IMR-90 (cell line): ENCODE results near the gene KRTAP5-5. TPM values are rescaled to one million over a fixed set of nuclear protein-coding genes. Genes with fewer than 3 reads are reported as not detected.

ENCODE experiments used
- ATAC-seq: fragments of 200-7000 bp; cut with Tn5 transposase; 2 replicates; pipeline ENCODE4 v1.9.1; 2020; ENCODE audit warnings: low read depth, mild to moderate bottlenecking, moderate library complexity
- BruUV-seq: library from RNA; stranded (reverse); fragments of 400-500 nt; replicated peaks from 2 replicates; lab custom pipeline; 2021; lab: Mats Ljungman, UMichigan
- CTCF ChIA-PET: fragments of 300-600 bp; formaldehyde crosslinking; extraction: SDS; loops from one replicate; lab custom pipeline; 2021; ENCODE audit warnings: antibody characterized with exemption; lab: Yijun Ruan, JAX
- POLR2A ChIA-PET: fragments of 300-600 bp; sonication (Branson Sonifier 250); formaldehyde crosslinking; loops from one replicate; lab custom pipeline; 2022; ENCODE audit warnings: antibody characterized with exemption; ENCODE audit not compliant: unreplicated experiment; lab: Charles Lee
- DNase-seq: peaks from one replicate; pipeline ENCODE4 v3.0.0; 2013
- H2AFZ ChIP-seq: replicated peaks from 2 replicates; pipeline ENCODE3; 2013; ENCODE audit warnings: low read length, mild to moderate bottlenecking; ENCODE audit not compliant: poor library complexity
- H2AK5ac ChIP-seq: 2 replicates; pipeline ENCODE4 v1.6.1; 2013; ENCODE audit warnings: low read depth, low read length, inconsistent platforms
- H2AK9ac ChIP-seq: replicated peaks from 2 replicates; pipeline ENCODE3; 2013; ENCODE audit warnings: mild to moderate bottlenecking, low read depth, low read length, moderate library complexity; ENCODE audit not compliant: poor library complexity
- H2BK120ac ChIP-seq: 2 replicates; pipeline ENCODE4 v1.6.1; 2013; ENCODE audit warnings: low read depth, low read length, inconsistent platforms
- H2BK15ac ChIP-seq: 3 replicates; pipeline ENCODE4 v1.6.1; 2013; ENCODE audit warnings: low read depth, low read length, inconsistent platforms
- H2BK20ac ChIP-seq: 2 replicates; pipeline ENCODE4 v1.6.1; 2013; ENCODE audit warnings: low read depth, mild to moderate bottlenecking, inconsistent platforms, low read length, moderate library complexity
- H2BK5ac ChIP-seq: 2 replicates; pipeline ENCODE4 v1.6.1; 2013; ENCODE audit warnings: mild to moderate bottlenecking, low read depth, low read length, inconsistent platforms; ENCODE audit not compliant: poor library complexity, severe bottlenecking
- H3K14ac ChIP-seq: replicated peaks from 2 replicates; pipeline ENCODE4 v1.6.1; 2013; ENCODE audit warnings: low read depth, low read length, inconsistent platforms
- H3K18ac ChIP-seq: 2 replicates; pipeline ENCODE4 v1.6.1; 2013; ENCODE audit warnings: low read depth, low read length, control low read depth
- H3K23ac ChIP-seq: 2 replicates; pipeline ENCODE4 v1.6.1; 2013; ENCODE audit warnings: low read depth, low read length, inconsistent platforms
- H3K27ac ChIP-seq: 2 replicates; pipeline ENCODE4 v1.5.1; 2013; ENCODE audit warnings: mild to moderate bottlenecking, control low read depth, low read length; ENCODE audit not compliant: insufficient read depth
- H3K27me3 ChIP-seq: 2 replicates; pipeline ENCODE4 v1.6.1; 2013; ENCODE audit warnings: low read length; ENCODE audit not compliant: control insufficient read depth, insufficient read depth
- H3K36me3 ChIP-seq: 2 replicates; pipeline ENCODE4 v1.6.1; 2013; ENCODE audit warnings: low read length, mixed read lengths; ENCODE audit not compliant: control insufficient read depth, insufficient read depth
- H3K4ac ChIP-seq: 2 replicates; pipeline ENCODE4 v1.6.1; 2013; ENCODE audit warnings: low read depth, low read length, inconsistent platforms
- H3K4me1 ChIP-seq: 2 replicates; pipeline ENCODE4 v1.6.1; 2013; ENCODE audit warnings: low read length, mixed read lengths; ENCODE audit not compliant: control insufficient read depth, insufficient read depth
- H3K4me2 ChIP-seq: 2 replicates; pipeline ENCODE4 v1.6.1; 2013; ENCODE audit warnings: low read depth, mild to moderate bottlenecking, control low read depth, low read length, moderate library complexity
- H3K4me3 ChIP-seq: 2 replicates; pipeline ENCODE4 v1.5.1; 2013; ENCODE audit warnings: low read depth, mild to moderate bottlenecking, control low read depth, low read length, moderate library complexity; ENCODE audit not compliant: insufficient read depth
- H3K56ac ChIP-seq: 2 replicates; pipeline ENCODE4 v1.6.1; 2013; ENCODE audit warnings: low read length, inconsistent platforms; ENCODE audit not compliant: insufficient read depth; ENCODE audit errors: extremely low read depth
- H3K79me1 ChIP-seq, 2 experiments: 2 replicates each; pipeline ENCODE4 v1.6.1; 2013; ENCODE audit warnings: low read length in 2 of 2, inconsistent platforms in 1 of 2, low read depth in 1 of 2
- H3K9ac ChIP-seq: 2 replicates; pipeline ENCODE4 v1.6.1; 2013; ENCODE audit warnings: low read depth, low read length, control low read depth
- H3K9me1 ChIP-seq: 2 replicates; pipeline ENCODE4 v1.6.1; 2013; ENCODE audit warnings: low read length, inconsistent platforms; ENCODE audit not compliant: insufficient read depth
- H3K9me3 ChIP-seq: 2 replicates; pipeline ENCODE4 v1.6.1; 2013; ENCODE audit warnings: low read length; ENCODE audit not compliant: control insufficient read depth, insufficient read depth
- H4K20me1 ChIP-seq: 2 replicates; pipeline ENCODE4 v1.6.1; 2013; ENCODE audit warnings: low read length, inconsistent platforms; ENCODE audit not compliant: insufficient read depth
- H4K5ac ChIP-seq: 2 replicates; pipeline ENCODE4 v1.6.1; 2013; ENCODE audit warnings: mild to moderate bottlenecking, low read depth, low read length, control low read depth
- H4K8ac ChIP-seq, 2 experiments: 2 replicates each; pipeline ENCODE4 v1.6.1; 2013; ENCODE audit warnings: low read depth in 2 of 2, low read length in 2 of 2, control low read depth in 1 of 2, inconsistent platforms in 1 of 2
- H4K91ac ChIP-seq: 2 replicates; pipeline ENCODE4 v1.6.1; 2013; ENCODE audit warnings: low read depth, low read length, inconsistent platforms; ENCODE audit not compliant: insufficient read depth
- CEBPB ChIP-seq: IDR thresholded peaks from 2 replicates; pipeline ENCODE4 v1.6.1; 2012; ENCODE audit warnings: low read depth, low read length, improper control_type of control experiment
- CHD1 ChIP-seq: IDR thresholded peaks from 2 replicates; pipeline ENCODE4 v1.6.1; 2012; ENCODE audit warnings: low read depth, low read length, improper control_type of control experiment
- FOS ChIP-seq: fragments of 150-350 bp; IDR thresholded peaks from 2 replicates; pipeline ENCODE4 v1.6.1; 2016; ENCODE audit warnings: low read depth, low read length
- MAFK ChIP-seq: IDR thresholded peaks from 2 replicates; pipeline ENCODE4 v1.6.1; 2012; ENCODE audit warnings: low read depth, low read length, improper control_type of control experiment
- MAZ ChIP-seq: IDR thresholded peaks from 2 replicates; pipeline ENCODE4 v1.6.1; 2012; ENCODE audit warnings: low read depth, mild to moderate bottlenecking, low read length, improper control_type of control experiment, moderate library complexity, borderline replicate concordance
- MXI1 ChIP-seq: IDR thresholded peaks from 2 replicates; pipeline ENCODE4 v1.6.1; 2012; ENCODE audit warnings: low read depth, mild to moderate bottlenecking, low read length, moderate library complexity, borderline replicate concordance
- NFE2L2 ChIP-seq: fragments of 150-350 bp; IDR thresholded peaks from 2 replicates; pipeline ENCODE4 v1.6.1; 2016; ENCODE audit warnings: low read depth, mild to moderate bottlenecking, low read length
- POLR2A ChIP-seq: IDR thresholded peaks from 2 replicates; pipeline ENCODE4 v1.6.1; 2012; ENCODE audit warnings: mild to moderate bottlenecking, low read depth, low read length
- RAD21 ChIP-seq: IDR thresholded peaks from 2 replicates; pipeline ENCODE4 v1.6.1; 2012; ENCODE audit warnings: low read length, improper control_type of control experiment
- RCOR1 ChIP-seq: IDR thresholded peaks from 2 replicates; pipeline ENCODE4 v1.6.1; 2012; ENCODE audit warnings: mild to moderate bottlenecking, low read length, improper control_type of control experiment; ENCODE audit not compliant: insufficient replicate concordance
- RFX5 ChIP-seq: IDR thresholded peaks from 2 replicates; pipeline ENCODE4 v1.8.0; 2012; ENCODE audit warnings: low read depth, mild to moderate bottlenecking, low read length, moderate library complexity
- SMC3 ChIP-seq: fragments of 150-350 bp; IDR thresholded peaks from 2 replicates; pipeline ENCODE4 v1.6.1; 2016; ENCODE audit warnings: low read depth, mild to moderate bottlenecking, antibody characterized with exemption, low read length, moderate library complexity
- WGBS, 2 experiments: methylation state at CpG; one replicate each; pipeline versions ENCODE4 v1.1.5 to v1.1.7; 2013; ENCODE audit warnings: missing lambda C conversion rate in 2 of 2; ENCODE audit not compliant: insufficient read length in 1 of 2; ENCODE audit errors: extremely low coverage in 2 of 2; 5-methylcytosine and 5-hydroxymethylcytosine counted together
- dilution Hi-C: fragments of 300-500 bp; cut with HindIII; formaldehyde crosslinking; loops from one replicate; pipeline ENCODE4 v1.14.3; 2018; ENCODE audit warnings: low sequenced_read_pairs; ENCODE audit not compliant: unreplicated experiment
- in situ Hi-C: fragments of 300-500 bp; cut with MboI; formaldehyde crosslinking; loops from 3 replicates; pipeline ENCODE4 v1.14.3; 2019; ENCODE audit warnings: low sequenced_read_pairs, inconsistent platforms, mixed read lengths
- intact Hi-C: fragments of 100-400 bp; cut with micrococcal nuclease; formaldehyde crosslinking; loops from 2 replicates; pipeline ENCODE4 v1.10.0; 2022
- polyA plus RNA-seq, 3 experiments: library from polyadenylated mRNA; depleted of rRNA; stranded (reverse); fragments of >200 nt; gene quantifications; 2 replicates each; pipeline ENCODE4 v1.2.3, GENCODE V29; 2012; ENCODE audit warnings: low replicate concordance in 1 of 3
- total RNA-seq: library from RNA; depleted of rRNA; stranded (reverse); fragments of >200 nt; gene quantifications from 2 replicates; pipeline ENCODE4 v1.2.3, GENCODE V29; 2012
- TF ChIP-seq, protein P1 (sequence below): fragments of 150-350 bp; IDR thresholded peaks from 2 replicates; pipeline ENCODE4 v1.6.1; 2017; ENCODE audit warnings: mild to moderate bottlenecking, antibody characterized with exemption, low read length, low read depth
- TF ChIP-seq, protein P2 (sequence below): fragments of 150-350 bp; IDR thresholded peaks from 2 replicates; pipeline ENCODE4 v1.6.1; 2016; ENCODE audit warnings: low read depth, mild to moderate bottlenecking, low read length, moderate library complexity, borderline replicate concordance
- TF ChIP-seq, protein P3 (sequence below): conservative IDR thresholded peaks from 2 replicates; pipeline ENCODE4 v1.5.1; 2012; ENCODE audit warnings: mild to moderate bottlenecking, low read depth, low read length, improper control_type of control experiment

The KRTAP5-5 gene
- total and polyA plus RNA-seq, 2 of the 4 experiments (the other 2 are of a cell fraction), result not detected

DNA sequence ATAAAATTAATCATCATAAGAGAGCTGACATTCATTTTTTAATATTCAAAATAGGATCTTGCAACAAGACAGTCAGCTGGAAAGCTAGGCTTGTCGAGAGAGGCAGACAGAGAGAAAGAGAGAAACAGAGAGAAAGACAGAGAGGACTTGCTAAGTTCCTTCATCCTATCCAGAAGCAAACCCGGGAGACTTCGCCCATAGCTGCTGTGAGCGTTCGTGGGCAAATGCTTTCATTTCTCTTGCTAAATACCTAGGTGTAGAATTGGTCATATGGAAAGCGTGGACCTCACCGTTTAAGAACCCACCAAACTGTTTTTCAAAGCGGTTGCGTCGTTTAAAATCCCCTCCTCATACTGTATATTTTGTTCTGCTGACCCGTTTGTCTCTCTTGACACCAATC lies 42.1 kb downstream of the KRTAP5-5 start:
- intact Hi-C loops (no loop called here), in situ Hi-C loops (no loop called here), dilution Hi-C loops (no loop called here)
- no peak overlapping the region for H4K5ac ChIP-seq
- DNase-seq (no peak), ATAC-seq (no peak)
- no peak overlapping the region for H3K4me3 ChIP-seq
- H2BK15ac ChIP-seq, result no peak overlapping the region
- H4K20me1 ChIP-seq, result no peaks in the 10 kb centered on the region
- H4K8ac ChIP-seq, result no peak overlapping the region
- H3K18ac ChIP-seq, result no peak overlapping the region
- H3K4ac ChIP-seq, result no peak overlapping the region
- H3K79me1 ChIP-seq, result no peaks in the 10 kb centered on the region
- 0 out of 2 replicates have a peak, but pooled peaks cover 2% of the 10 kb centered on the region for H3K9me3 ChIP-seq
- H2AK5ac ChIP-seq, result no peak overlapping the region
- no peak overlapping the region for H3K9ac ChIP-seq
- no peak overlapping the region for H2AFZ ChIP-seq
- no peaks in the 10 kb centered on the region for H3K4me1 ChIP-seq
- H2BK5ac ChIP-seq, result no peak overlapping the region
- no peaks in the 10 kb centered on the region for H3K36me3 ChIP-seq
- ChIA-PET CTCF (no interaction called here), POLR2A (no interaction called here)
- H3K27ac ChIP-seq, result no peak overlapping the region
- H3K56ac ChIP-seq, result no peak overlapping the region
- no peak overlapping the region for H4K91ac ChIP-seq
- no peak overlapping the region for H2BK20ac ChIP-seq
- no peak overlapping the region for H2AK9ac ChIP-seq
- H3K9me1 ChIP-seq, result no peaks in the 10 kb centered on the region; the same call in 1 of the 2 replicates
- WGBS, 2 experiments, result 71% methylated on average over 5 of the region's 11 CpGs; no CpG with 5 or more reads in 1 of the 2 experiments
- BruUV-seq, result no TSS peak
- no peak overlapping the region for H3K4me2 ChIP-seq
- H3K14ac ChIP-seq, result no peak overlapping the region
- TF ChIP-seq MXI1 (no peak), CHD1 (no peak), POLR2A (no peak), NFE2L2 (no peak), SMC3 (no peak), CEBPB (no peak), RFX5 (no peak), RAD21 (no peak), MAZ (no peak), FOS (no peak), RCOR1 (no peak), MAFK (no peak)
- TF ChIP-seq, protein P1, sequence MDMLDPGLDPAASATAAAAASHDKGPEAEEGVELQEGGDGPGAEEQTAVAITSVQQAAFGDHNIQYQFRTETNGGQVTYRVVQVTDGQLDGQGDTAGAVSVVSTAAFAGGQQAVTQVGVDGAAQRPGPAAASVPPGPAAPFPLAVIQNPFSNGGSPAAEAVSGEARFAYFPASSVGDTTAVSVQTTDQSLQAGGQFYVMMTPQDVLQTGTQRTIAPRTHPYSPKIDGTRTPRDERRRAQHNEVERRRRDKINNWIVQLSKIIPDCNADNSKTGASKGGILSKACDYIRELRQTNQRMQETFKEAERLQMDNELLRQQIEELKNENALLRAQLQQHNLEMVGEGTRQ, result no peak
- TF ChIP-seq, protein P2, sequence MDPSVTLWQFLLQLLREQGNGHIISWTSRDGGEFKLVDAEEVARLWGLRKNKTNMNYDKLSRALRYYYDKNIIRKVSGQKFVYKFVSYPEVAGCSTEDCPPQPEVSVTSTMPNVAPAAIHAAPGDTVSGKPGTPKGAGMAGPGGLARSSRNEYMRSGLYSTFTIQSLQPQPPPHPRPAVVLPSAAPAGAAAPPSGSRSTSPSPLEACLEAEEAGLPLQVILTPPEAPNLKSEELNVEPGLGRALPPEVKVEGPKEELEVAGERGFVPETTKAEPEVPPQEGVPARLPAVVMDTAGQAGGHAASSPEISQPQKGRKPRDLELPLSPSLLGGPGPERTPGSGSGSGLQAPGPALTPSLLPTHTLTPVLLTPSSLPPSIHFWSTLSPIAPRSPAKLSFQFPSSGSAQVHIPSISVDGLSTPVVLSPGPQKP, result no peak
- TF ChIP-seq, protein P3, sequence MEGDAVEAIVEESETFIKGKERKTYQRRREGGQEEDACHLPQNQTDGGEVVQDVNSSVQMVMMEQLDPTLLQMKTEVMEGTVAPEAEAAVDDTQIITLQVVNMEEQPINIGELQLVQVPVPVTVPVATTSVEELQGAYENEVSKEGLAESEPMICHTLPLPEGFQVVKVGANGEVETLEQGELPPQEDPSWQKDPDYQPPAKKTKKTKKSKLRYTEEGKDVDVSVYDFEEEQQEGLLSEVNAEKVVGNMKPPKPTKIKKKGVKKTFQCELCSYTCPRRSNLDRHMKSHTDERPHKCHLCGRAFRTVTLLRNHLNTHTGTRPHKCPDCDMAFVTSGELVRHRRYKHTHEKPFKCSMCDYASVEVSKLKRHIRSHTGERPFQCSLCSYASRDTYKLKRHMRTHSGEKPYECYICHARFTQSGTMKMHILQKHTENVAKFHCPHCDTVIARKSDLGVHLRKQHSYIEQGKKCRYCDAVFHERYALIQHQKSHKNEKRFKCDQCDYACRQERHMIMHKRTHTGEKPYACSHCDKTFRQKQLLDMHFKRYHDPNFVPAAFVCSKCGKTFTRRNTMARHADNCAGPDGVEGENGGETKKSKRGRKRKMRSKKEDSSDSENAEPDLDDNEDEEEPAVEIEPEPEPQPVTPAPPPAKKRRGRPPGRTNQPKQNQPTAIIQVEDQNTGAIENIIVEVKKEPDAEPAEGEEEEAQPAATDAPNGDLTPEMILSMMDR, result no peak
- peaks cover 60% of the 10 kb centered on the region for H3K27me3 ChIP-seq
- no peak overlapping the region for H3K23ac ChIP-seq
- no peak overlapping the region for H2BK120ac ChIP-seq
